Transverse colon (tissue), 4 donors: Measurements from ENCODE around the gene KRTAP10-1. TPM values are rescaled to one million over a fixed set of nuclear protein-coding genes. Genes with fewer than 3 reads are reported as not detected.
"Not testable (repeated sequence)": the region's sequence is repeated elsewhere in the genome, so short reads cannot be mapped to it uniquely, and the experiment has no call there.

Experiments used
- DNase-seq: peaks from one replicate; pipeline ENCODE4 v3.0.0-alpha.2; 2019
- H3K27ac ChIP-seq, 4 donors: fragments of 200-600 bp; sonication (generic); 2 replicates each; pipeline ENCODE4 v1.5.1; 2016 to 2018; ENCODE audit warnings: inconsistent platforms in 4 of 4
- H3K27me3 ChIP-seq: fragments of 200-600 bp; sonication (generic); 2 replicates; pipeline ENCODE4 v1.5.1; 2017; ENCODE audit warnings: inconsistent platforms
- H3K36me3 ChIP-seq, 4 donors: fragments of 200-600 bp; sonication (generic); 2 replicates each; pipeline ENCODE4 v1.5.1; 2017 to 2019; ENCODE audit warnings: inconsistent platforms in 4 of 4
- H3K4me1 ChIP-seq, 4 donors: fragments of 200-600 bp; sonication (generic); 2 replicates each; pipeline ENCODE4 v1.5.1; 2017 to 2020; ENCODE audit warnings: inconsistent platforms in 4 of 4
- H3K4me3 ChIP-seq, 4 donors: fragments of 200-600 bp; sonication (generic); 1 replicate in 1 of 4; 2 replicates in 3 of 4; pipeline versions ENCODE4 v1.5.1 to v1.6.1; 2017 to 2019; ENCODE audit warnings: inconsistent platforms in 4 of 4
- H3K9me3 ChIP-seq, 2 donors: fragments of 200-600 bp; sonication (generic); 2 replicates each; pipeline ENCODE4 v1.5.1; 2017 to 2019; ENCODE audit warnings: inconsistent platforms in 2 of 2
- CTCF ChIP-seq, 5 experiments: fragments of 200-600 bp in 3 of 5; fragments of 450-650 bp in 2 of 5; sonication (generic) in 3 of 5; IDR thresholded peaks; 1 replicate in 2 of 5; 2 replicates in 3 of 5; pipeline ENCODE4 v1.5.1; 2016 to 2017; ENCODE audit warnings: antibody characterized with exemption in 5 of 5, inconsistent platforms in 3 of 5, mild to moderate bottlenecking in 2 of 5, moderate library complexity in 1 of 5
- EP300 ChIP-seq: sonication (generic); formaldehyde crosslinking; IDR thresholded peaks from one replicate; pipeline ENCODE4 v1.6.1; 2017; ENCODE audit warnings: antibody characterized with exemption, low read depth
- POLR2A ChIP-seq: fragments of 450-650 bp; IDR thresholded peaks from one replicate; pipeline ENCODE4 v1.6.1; 2016; ENCODE audit warnings: antibody characterized with exemption, mild to moderate bottlenecking, moderate library complexity
- POLR2AphosphoS5 ChIP-seq, 3 donors: sonication (generic); formaldehyde crosslinking; IDR thresholded peaks; one replicate each; pipeline ENCODE4 v1.6.1; 2016; ENCODE audit warnings: antibody characterized with exemption in 3 of 3
- WGBS, 2 donors: methylation state at CpG; one replicate each; pipeline ENCODE4 v1.1.5; 2018; ENCODE audit warnings: low coverage in 1 of 2; 5-methylcytosine and 5-hydroxymethylcytosine counted together
- in situ Hi-C, 4 donors: fragments of 200-750 bp; cut with MboI; loops; one replicate each; pipeline versions ENCODE4 v1.15.0 to v1.15.1; 2017; ENCODE audit warnings: low sequenced_read_pairs in 3 of 4, low pct_ligation_motif_present in 1 of 4, low pct_unique_long_range_greater_than_20kb in 1 of 4
- intact Hi-C: fragments of 100-400 bp; cut with DNase I; formaldehyde crosslinking; loops from one replicate; pipeline ENCODE4 v1.15.1; 2023; ENCODE audit warnings: low total_unique reads
- total RNA-seq, 4 donors: library from RNA; depleted of rRNA; stranded (reverse); fragments of >200 nt; gene quantifications; one replicate each; pipeline ENCODE4 v1.1.0, GENCODE V29; 2016

Gene KRTAP10-1
- total RNA-seq, 4 donors from 2014 or later = not detected

DNA sequence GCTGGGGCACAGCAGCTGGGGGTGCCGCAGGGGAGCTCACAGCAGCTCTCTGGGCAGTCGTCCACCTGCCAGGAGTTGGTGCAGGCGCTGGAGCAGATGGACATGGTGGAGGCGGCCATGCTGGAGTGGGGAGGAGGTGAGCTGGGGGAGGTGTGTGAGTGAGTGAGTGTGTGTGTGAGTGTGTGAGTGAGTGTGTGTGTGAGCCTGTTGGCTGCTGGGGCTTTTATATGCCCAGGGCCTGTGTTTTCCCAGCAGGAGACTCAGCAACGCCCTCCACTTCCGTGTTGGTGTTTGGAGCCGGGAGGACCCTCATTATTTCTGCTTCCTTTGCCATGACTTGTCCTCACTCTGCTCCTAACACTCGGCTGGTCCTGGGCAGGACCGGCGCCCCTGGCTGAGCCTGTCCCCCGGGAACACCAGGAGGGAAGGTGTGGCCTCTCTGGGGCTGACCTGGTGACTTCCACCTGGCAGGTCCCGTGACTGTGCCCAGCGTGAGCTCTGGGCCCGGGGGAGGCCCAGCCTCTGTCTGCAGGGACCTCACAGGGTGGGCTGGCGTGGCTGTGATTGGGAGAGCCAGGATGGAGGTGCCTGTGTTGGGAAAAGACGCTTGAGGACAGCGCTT is 11.5 kb upstream of the KRTAP10-1 start, which contains the start of gene KRTAP10-2:
KRTAP10-2 (minus strand) TSS at position 166 of the 622 bp plus-strand sequence; CDS start at position 119, 47 bp downstream.
- Histone ChIP-seq H3K9me3 (no peaks in the 10 kb centered on the region), H3K27me3 (peaks cover 34% of the 10 kb centered on the region), H3K4me1 (no peaks in the 10 kb centered on the region), H3K4me3 (no peak within 1 kb of the TSS), H3K27ac (no peak within 1 kb of the TSS), H3K36me3 (no peaks in the 10 kb centered on the region)
- in situ Hi-C loops (no loop called here), intact Hi-C loops (no loop called here)
- 62 to 72% methylated on average over 3 to 16 of the region's 17 CpGs for WGBS, 2 donors
- DNase-seq = peak; percentile 3
- TF ChIP-seq POLR2AphosphoS5 (IDR thresholded peaks at IDR 0.05) (no peak), POLR2A (no peak), CTCF (IDR thresholded peaks at IDR 0.05) (no peak), EP300 (no peak)

DNA sequence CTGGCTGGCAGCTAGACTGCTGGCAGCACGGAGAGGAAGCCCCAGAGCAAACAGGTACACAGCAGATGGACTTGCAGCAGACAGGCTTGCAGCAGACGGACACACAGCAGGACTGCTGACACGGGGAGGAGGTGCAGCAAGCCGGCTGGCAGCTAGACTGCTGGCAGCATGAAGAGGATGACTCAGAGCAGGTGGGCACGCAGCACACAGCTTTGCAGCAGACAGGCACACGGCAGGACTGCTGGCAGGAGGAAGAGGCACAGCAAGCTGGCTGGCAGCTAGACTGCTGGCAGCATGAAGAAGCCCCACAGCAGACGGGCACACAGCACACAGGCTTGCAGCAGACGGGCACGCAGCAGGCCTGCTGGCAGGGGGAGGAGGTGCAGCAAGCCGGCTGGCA is 10.8 kb upstream of the KRTAP10-1 start:
- Histone ChIP-seq H3K4me1 (no peaks in the 10 kb centered on the region), H3K36me3 (no peaks in the 10 kb centered on the region), H3K27ac (no peak overlapping the region), H3K27me3 (peaks cover 28% of the 10 kb centered on the region), H3K4me3 (no peak overlapping the region), H3K9me3 (no peaks in the 10 kb centered on the region)
- DNase-seq = peak; percentile 4
- intact Hi-C loops (no loop called here), in situ Hi-C loops (no loop called here)
- TF ChIP-seq POLR2A (no peak), POLR2AphosphoS5 (IDR thresholded peaks at IDR 0.05) (no peak), CTCF (IDR thresholded peaks at IDR 0.05) (no peak), EP300 (no peak)
- WGBS, 2 donors = 0 to 46% methylated on average over 1 to 7 of the region's 10 CpGs

GRCh38 chr21:44550285-44550684 is 10.3 kb upstream of the KRTAP10-1 start:
- H3K9me3 ChIP-seq, H3K4me1 ChIP-seq, H3K36me3 ChIP-seq, H3K4me3 ChIP-seq, intact Hi-C loops, H3K27ac ChIP-seq, in situ Hi-C loops: not testable (repeated sequence)
- peak; percentile 3 for DNase-seq
- peaks cover 23% of the 10 kb centered on the region for H3K27me3 ChIP-seq
- 17 to 65% methylated on average over 1 to 14 of the region's 17 CpGs for WGBS, 2 donors

DNA sequence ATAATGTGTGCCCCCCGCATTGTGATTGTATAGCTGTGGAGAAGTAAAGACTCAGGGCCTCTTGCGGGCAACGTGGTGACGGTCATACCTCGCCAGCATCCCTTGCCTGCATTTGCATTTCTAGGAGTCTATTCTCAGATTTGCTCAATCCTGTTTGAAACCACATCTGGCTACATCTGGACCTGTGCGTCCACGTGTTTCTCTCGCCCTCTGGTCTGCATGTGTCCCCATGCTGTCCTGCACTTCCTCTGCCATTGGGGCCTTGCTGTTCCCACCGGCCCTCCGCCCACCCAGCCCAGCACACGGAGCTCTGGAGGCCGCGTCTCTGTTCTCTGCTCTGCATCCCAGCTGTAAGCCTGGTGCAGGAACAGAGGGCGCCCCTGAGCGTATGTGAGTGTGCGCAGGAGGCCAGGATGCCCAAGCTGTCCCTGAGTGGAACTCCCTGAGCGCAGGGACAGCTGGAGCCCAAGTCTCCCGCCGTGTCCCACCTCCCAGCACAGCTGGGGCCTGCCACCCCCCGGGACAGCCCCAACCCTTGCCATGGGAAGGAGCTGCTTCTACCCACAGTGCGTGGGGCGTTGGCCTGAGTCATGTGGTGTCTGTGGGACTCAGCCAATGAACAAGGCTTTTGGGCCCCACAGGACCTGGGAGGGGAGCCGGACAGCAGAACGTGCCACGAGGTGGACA is 9.7 kb upstream of the KRTAP10-1 start:
- Histone ChIP-seq H3K4me3 (no peak overlapping the region), H3K9me3 (no peaks in the 10 kb centered on the region), H3K4me1 (no peaks in the 10 kb centered on the region), H3K27ac (no peak overlapping the region), H3K36me3 (no peaks in the 10 kb centered on the region), H3K27me3 (peaks cover 21% of the 10 kb centered on the region)
- intact Hi-C loops = no loop called here
- no peak for TF ChIP-seq CTCF (IDR thresholded peaks at IDR 0.05)
- no peak for TF ChIP-seq EP300
- TF ChIP-seq POLR2AphosphoS5 (IDR thresholded peaks at IDR 0.05) = no peak
- TF ChIP-seq POLR2A = no peak
- no peak for DNase-seq
- WGBS, 2 donors = 77 to 79% methylated on average over 8 to 21 of the region's 25 CpGs
- in situ Hi-C loops = no loop called here
